DOHH2 (cell line): ENCODE data around the gene IGSF5.

Experiments used
- H3F3A ChIP-seq: fragments of 200-600 bp; sonication (generic), shearing (Covaris generic); 2 replicates; pipeline ENCODE4 v1.6.0; 2016; ENCODE audit warnings: antibody characterized with exemption, mild to moderate bottlenecking; ENCODE audit not compliant: control insufficient read depth, insufficient read depth
- H3K27ac ChIP-seq: fragments of 200-600 bp; sonication (generic); 2 replicates; pipeline ENCODE4 v1.5.1; 2014; ENCODE audit warnings: low read depth, mild to moderate bottlenecking, low read length, moderate library complexity
- H3K27me3 ChIP-seq: fragments of 200-600 bp; sonication (generic); 2 replicates; pipeline ENCODE4 v1.6.1; 2014; ENCODE audit warnings: mild to moderate bottlenecking, low read length, mixed read lengths; ENCODE audit not compliant: control insufficient read depth
- H3K36me3 ChIP-seq: fragments of 200-600 bp; sonication (generic); 2 replicates; pipeline ENCODE4 v1.6.1; 2014; ENCODE audit warnings: mild to moderate bottlenecking, low read length, moderate library complexity, mixed read lengths; ENCODE audit not compliant: control insufficient read depth
- H3K4me1 ChIP-seq: fragments of 200-600 bp; sonication (generic); 2 replicates; pipeline ENCODE4 v1.6.1; 2014; ENCODE audit warnings: mild to moderate bottlenecking, low read length, mixed read lengths; ENCODE audit not compliant: control insufficient read depth
- H3K4me2 ChIP-seq: fragments of 200-600 bp; sonication (generic); 2 replicates; pipeline ENCODE4 v1.6.0; 2014; ENCODE audit warnings: mild to moderate bottlenecking, low read length, moderate library complexity
- H3K4me3 ChIP-seq: fragments of 200-600 bp; sonication (generic); 2 replicates; pipeline ENCODE4 v1.5.1; 2014; ENCODE audit warnings: mild to moderate bottlenecking, low read length, mixed read lengths
- H3K79me2 ChIP-seq: fragments of 200-600 bp; sonication (generic); 2 replicates; pipeline ENCODE4 v1.6.1; 2014; ENCODE audit warnings: mild to moderate bottlenecking, low read length, mixed read lengths; ENCODE audit not compliant: control insufficient read depth
- H3K9me2 ChIP-seq: fragments of 200-600 bp; sonication (generic); replicated peaks from 2 replicates; pipeline ENCODE4 v1.6.1; 2014; ENCODE audit warnings: mild to moderate bottlenecking, low read length, mixed read lengths; ENCODE audit not compliant: control insufficient read depth
- H3K9me3 ChIP-seq: fragments of 200-600 bp; sonication (generic); 2 replicates; pipeline ENCODE4 v1.6.1; 2014; ENCODE audit warnings: antibody characterized with exemption, low read length, mixed read lengths; ENCODE audit not compliant: control insufficient read depth, insufficient read depth
- H4K20me1 ChIP-seq: fragments of 200-600 bp; sonication (generic); 2 replicates; pipeline ENCODE4 v1.6.0; 2014; ENCODE audit warnings: low read depth, mild to moderate bottlenecking, antibody characterized with exemption, low read length, moderate library complexity; ENCODE audit not compliant: control insufficient read depth, insufficient read depth
- EZH2phosphoT487 ChIP-seq: fragments of 200-600 bp; sonication (generic); IDR thresholded peaks from 2 replicates; pipeline ENCODE4 v1.6.1; 2017; ENCODE audit warnings: borderline replicate concordance, mild to moderate bottlenecking, antibody characterized with exemption, low read length, moderate library complexity, mixed read lengths
- TF ChIP-seq, protein P1 (sequence below): fragments of 200-600 bp; sonication (generic); IDR thresholded peaks from one replicate; pipeline ENCODE4 v1.5.1; 2014; ENCODE audit warnings: antibody characterized with exemption, mild to moderate bottlenecking, low read depth, low read length; ENCODE audit not compliant: poor library complexity, severe bottlenecking

Gene IGSF5

GRCh38 chr21:39825250-39825649 lies 80.3 kb downstream of the IGSF5 start:
- no peak overlapping the region for H3K4me2 ChIP-seq
- H3K9me2 ChIP-seq = no peaks in the 10 kb centered on the region; the same call in 1 of the 2 replicates
- H3K4me1 ChIP-seq = no peaks in the 10 kb centered on the region
- H3K4me3 ChIP-seq = no peak overlapping the region
- no peak overlapping the region for H3K27ac ChIP-seq
- H3K9me3 ChIP-seq = no peaks in the 10 kb centered on the region
- no peaks in the 10 kb centered on the region for H3F3A ChIP-seq
- no peaks in the 10 kb centered on the region for H3K36me3 ChIP-seq
- TF ChIP-seq, protein P1, sequence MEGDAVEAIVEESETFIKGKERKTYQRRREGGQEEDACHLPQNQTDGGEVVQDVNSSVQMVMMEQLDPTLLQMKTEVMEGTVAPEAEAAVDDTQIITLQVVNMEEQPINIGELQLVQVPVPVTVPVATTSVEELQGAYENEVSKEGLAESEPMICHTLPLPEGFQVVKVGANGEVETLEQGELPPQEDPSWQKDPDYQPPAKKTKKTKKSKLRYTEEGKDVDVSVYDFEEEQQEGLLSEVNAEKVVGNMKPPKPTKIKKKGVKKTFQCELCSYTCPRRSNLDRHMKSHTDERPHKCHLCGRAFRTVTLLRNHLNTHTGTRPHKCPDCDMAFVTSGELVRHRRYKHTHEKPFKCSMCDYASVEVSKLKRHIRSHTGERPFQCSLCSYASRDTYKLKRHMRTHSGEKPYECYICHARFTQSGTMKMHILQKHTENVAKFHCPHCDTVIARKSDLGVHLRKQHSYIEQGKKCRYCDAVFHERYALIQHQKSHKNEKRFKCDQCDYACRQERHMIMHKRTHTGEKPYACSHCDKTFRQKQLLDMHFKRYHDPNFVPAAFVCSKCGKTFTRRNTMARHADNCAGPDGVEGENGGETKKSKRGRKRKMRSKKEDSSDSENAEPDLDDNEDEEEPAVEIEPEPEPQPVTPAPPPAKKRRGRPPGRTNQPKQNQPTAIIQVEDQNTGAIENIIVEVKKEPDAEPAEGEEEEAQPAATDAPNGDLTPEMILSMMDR = no peak
- no peak for TF ChIP-seq EZH2phosphoT487
- no peaks in the 10 kb centered on the region for H3K79me2 ChIP-seq
- no peaks in the 10 kb centered on the region for H4K20me1 ChIP-seq
- no peaks in the 10 kb centered on the region for H3K27me3 ChIP-seq

GRCh38 chr21:39834543-39834942 lies 89.6 kb downstream of the IGSF5 start:
- no peaks in the 10 kb centered on the region; the same call in 1 of the 2 replicates for H3K9me2 ChIP-seq
- TF ChIP-seq, protein P1 = no peak
- no peak for TF ChIP-seq EZH2phosphoT487
- H3K4me3 ChIP-seq = no peak overlapping the region
- no peak overlapping the region for H3K27ac ChIP-seq
- H3K9me3 ChIP-seq = no peaks in the 10 kb centered on the region
- H3K27me3 ChIP-seq = no peaks in the 10 kb centered on the region
- no peaks in the 10 kb centered on the region for H3K4me1 ChIP-seq
- H3F3A ChIP-seq = no peaks in the 10 kb centered on the region
- H4K20me1 ChIP-seq = no peaks in the 10 kb centered on the region
- no peaks in the 10 kb centered on the region for H3K36me3 ChIP-seq
- no peaks in the 10 kb centered on the region for H3K79me2 ChIP-seq
- no peak overlapping the region for H3K4me2 ChIP-seq

GRCh38 chr21:39837861-39838359 lies 92.9 kb downstream of the IGSF5 start:
- TF ChIP-seq, protein P1 = no peak
- no peak for TF ChIP-seq EZH2phosphoT487

More at GRCh38 chr21:39837861-39838359, 92.9 kb downstream of the IGSF5 start:
- Histone ChIP-seq H3K4me3 (no peak overlapping the region), H4K20me1 (no peaks in the 10 kb centered on the region), H3K9me2 (no peaks in the 10 kb centered on the region), H3K36me3 (no peaks in the 10 kb centered on the region), H3K4me1 (no peaks in the 10 kb centered on the region), H3K27me3 (no peaks in the 10 kb centered on the region), H3K9me3 (no peaks in the 10 kb centered on the region), H3K27ac (no peak overlapping the region), H3K79me2 (no peaks in the 10 kb centered on the region), H3K4me2 (no peak overlapping the region), H3F3A (no peaks in the 10 kb centered on the region)
